Peyer's patch (tissue), 4 donors: Measurements from ENCODE around the gene EVI2A.

Experiments
- POLR2A ChIP-seq, 2 donors: fragments of 450-650 bp; IDR thresholded peaks; one replicate each; pipeline ENCODE4 v1.5.1; 2017; ENCODE audit warnings: antibody characterized with exemption in 2 of 2, mild to moderate bottlenecking in 2 of 2, moderate library complexity in 2 of 2
- TF ChIP-seq, protein P1 (sequence below), 6 experiments: fragments of 450-650 bp in 4 of 6; fragments of 200-600 bp in 2 of 6; sonication (generic) in 1 of 6; IDR thresholded peaks; one replicate each; pipeline ENCODE4 v1.5.1; 2017 to 2019; ENCODE audit warnings: antibody characterized with exemption in 6 of 6, mild to moderate bottlenecking in 3 of 6, moderate library complexity in 1 of 6

DNA sequence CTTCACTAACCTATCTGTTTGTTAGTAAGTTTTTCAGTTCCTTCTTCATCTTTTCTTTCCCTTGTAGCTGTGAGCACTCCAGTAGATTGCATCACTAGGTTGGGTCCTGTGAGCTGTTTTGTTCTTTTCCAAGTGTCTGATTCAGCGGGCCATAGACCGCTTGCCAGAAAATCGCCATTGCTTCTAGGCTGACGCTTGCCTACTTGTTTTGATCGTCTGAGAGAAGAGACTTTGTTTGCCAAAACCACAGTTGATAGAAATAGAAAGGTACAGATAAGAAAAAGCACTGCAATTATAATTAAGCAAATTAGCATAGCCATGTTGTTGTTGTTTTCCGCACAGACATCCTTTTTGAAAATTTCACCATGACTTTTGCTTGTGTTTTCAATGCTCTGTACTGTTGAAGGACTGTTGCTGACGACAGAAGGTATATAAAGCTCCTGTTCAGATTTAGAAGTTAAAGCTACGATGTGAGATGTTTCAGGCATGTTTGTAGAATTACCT, 3.1 kb downstream of the EVI2A start:
- TF ChIP-seq, protein P1, sequence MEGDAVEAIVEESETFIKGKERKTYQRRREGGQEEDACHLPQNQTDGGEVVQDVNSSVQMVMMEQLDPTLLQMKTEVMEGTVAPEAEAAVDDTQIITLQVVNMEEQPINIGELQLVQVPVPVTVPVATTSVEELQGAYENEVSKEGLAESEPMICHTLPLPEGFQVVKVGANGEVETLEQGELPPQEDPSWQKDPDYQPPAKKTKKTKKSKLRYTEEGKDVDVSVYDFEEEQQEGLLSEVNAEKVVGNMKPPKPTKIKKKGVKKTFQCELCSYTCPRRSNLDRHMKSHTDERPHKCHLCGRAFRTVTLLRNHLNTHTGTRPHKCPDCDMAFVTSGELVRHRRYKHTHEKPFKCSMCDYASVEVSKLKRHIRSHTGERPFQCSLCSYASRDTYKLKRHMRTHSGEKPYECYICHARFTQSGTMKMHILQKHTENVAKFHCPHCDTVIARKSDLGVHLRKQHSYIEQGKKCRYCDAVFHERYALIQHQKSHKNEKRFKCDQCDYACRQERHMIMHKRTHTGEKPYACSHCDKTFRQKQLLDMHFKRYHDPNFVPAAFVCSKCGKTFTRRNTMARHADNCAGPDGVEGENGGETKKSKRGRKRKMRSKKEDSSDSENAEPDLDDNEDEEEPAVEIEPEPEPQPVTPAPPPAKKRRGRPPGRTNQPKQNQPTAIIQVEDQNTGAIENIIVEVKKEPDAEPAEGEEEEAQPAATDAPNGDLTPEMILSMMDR (IDR thresholded peaks at IDR 0.05): no peak
- peak in 1 of 2 donors; percentile 9 for TF ChIP-seq POLR2A (IDR thresholded peaks at IDR 0.05)
